ENCODE results near the gene SMC1B. TPM values are rescaled to one million over a fixed set of nuclear protein-coding genes. Genes with fewer than 3 reads are reported as not detected.

SMC1B gene
- total RNA-seq, 1 donor from 2014 or later, result not detected

DNA sequence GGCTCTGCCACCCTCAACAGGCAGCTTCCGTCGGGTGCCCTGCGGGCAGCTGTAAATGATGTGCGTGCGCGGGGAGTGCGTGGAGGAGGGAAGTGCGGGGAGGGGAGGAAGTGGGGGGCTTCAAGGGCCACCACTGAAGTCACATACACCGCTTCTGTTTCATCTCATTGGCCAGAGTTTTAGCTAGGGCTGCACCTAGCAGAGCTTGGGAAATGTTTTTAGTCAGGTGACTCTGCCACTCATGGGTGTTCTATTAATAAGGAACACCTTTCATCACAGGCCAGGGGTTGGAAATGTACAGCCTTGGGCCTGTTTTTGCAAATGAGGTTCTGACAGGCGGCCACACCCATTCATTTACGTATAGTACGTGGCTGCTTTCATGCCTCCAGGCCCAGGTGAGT, 89.1 kb downstream of the SMC1B start:
- TF ChIP-seq, protein P1, sequence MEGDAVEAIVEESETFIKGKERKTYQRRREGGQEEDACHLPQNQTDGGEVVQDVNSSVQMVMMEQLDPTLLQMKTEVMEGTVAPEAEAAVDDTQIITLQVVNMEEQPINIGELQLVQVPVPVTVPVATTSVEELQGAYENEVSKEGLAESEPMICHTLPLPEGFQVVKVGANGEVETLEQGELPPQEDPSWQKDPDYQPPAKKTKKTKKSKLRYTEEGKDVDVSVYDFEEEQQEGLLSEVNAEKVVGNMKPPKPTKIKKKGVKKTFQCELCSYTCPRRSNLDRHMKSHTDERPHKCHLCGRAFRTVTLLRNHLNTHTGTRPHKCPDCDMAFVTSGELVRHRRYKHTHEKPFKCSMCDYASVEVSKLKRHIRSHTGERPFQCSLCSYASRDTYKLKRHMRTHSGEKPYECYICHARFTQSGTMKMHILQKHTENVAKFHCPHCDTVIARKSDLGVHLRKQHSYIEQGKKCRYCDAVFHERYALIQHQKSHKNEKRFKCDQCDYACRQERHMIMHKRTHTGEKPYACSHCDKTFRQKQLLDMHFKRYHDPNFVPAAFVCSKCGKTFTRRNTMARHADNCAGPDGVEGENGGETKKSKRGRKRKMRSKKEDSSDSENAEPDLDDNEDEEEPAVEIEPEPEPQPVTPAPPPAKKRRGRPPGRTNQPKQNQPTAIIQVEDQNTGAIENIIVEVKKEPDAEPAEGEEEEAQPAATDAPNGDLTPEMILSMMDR (IDR thresholded peaks at IDR 0.05; ENCODE audit: insufficient read depth, low read length, severe bottlenecking), result no peak
- no peak for FAIRE-seq
- peaks cover 21% of the 10 kb centered on the region for H3K36me3 ChIP-seq (ENCODE audit: control insufficient read depth, insufficient read depth, low read length)
- DNase-seq (ENCODE audit: low read depth), result peak; percentile 25
- no peak overlapping the region for H3K4me3 ChIP-seq (ENCODE audit: low read depth, low read length)
- H3K27me3 ChIP-seq (ENCODE audit: control insufficient read depth, insufficient read depth, low read length), result no peaks in the 10 kb centered on the region

DNA sequence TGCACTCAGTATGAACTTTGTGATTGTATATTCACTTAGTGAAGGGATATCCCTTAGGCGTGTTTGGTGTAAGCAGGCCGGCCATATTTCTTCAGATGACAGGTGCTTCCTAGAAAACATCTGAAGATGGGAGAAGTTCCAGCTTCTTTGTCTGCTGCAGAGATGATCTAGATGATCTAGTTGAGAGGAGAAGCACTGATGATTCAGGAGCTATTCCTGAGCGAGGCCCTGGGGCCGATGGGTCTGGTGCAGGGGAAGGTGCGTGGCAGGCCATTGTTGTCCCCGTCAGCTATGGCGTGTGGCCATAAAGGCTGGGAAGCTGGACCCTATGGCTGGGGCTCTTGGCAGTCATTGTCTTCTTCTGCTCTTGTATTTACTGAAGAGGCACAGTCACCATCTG, 89.7 kb downstream of the SMC1B start:
- Histone ChIP-seq H3K27me3 (ENCODE audit: control insufficient read depth, insufficient read depth, low read length) (no peaks in the 10 kb centered on the region), H3K4me3 (ENCODE audit: low read depth, low read length) (no peak overlapping the region), H3K36me3 (ENCODE audit: control insufficient read depth, insufficient read depth, low read length) (peaks cover 21% of the 10 kb centered on the region)
- FAIRE-seq (no peak), DNase-seq (ENCODE audit: low read depth) (no peak)
- TF ChIP-seq, protein P1 (IDR thresholded peaks at IDR 0.05; ENCODE audit: insufficient read depth, low read length, severe bottlenecking), result no peak

DNA sequence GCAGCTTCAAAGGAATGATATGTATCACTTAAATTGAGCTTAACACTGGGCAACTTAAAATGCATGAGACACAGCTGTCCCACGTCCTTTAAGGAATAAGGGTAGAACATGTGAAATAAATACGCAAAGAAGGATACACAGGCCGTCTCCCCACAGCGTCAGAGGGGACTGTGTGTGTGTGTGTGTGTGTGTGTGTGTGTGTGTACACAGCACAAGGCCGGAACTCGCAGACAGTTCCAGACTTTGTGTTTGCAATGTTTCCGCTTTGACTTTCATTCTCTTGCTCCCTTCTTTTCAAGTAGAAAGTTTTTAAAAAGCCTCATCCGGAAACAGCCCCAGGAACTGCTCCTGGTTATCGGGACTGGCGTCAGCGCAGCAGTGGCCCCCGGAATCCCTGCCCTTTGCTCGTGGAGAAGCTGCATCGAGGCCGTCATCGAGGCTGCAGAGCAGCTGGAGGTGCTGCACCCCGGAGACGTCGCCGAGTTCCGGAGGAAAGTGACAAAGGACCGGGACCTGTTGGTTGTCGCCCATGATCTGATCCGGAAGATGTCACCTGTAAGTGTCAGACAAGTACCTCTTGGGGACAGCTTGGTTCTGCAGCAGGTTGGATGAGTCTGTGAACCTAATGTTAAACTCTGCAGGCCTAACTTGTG, 90.4 kb downstream of the SMC1B start:
- TF ChIP-seq, protein P1 (IDR thresholded peaks at IDR 0.05; ENCODE audit: insufficient read depth, low read length, severe bottlenecking), result no peak
- no peak overlapping the region for H3K4me3 ChIP-seq (ENCODE audit: low read depth, low read length)
- FAIRE-seq (no peak), DNase-seq (ENCODE audit: low read depth) (no peak)
- H3K27me3 ChIP-seq (ENCODE audit: control insufficient read depth, insufficient read depth, low read length), result no peaks in the 10 kb centered on the region
- peaks cover 21% of the 10 kb centered on the region for H3K36me3 ChIP-seq (ENCODE audit: control insufficient read depth, insufficient read depth, low read length)

DNA sequence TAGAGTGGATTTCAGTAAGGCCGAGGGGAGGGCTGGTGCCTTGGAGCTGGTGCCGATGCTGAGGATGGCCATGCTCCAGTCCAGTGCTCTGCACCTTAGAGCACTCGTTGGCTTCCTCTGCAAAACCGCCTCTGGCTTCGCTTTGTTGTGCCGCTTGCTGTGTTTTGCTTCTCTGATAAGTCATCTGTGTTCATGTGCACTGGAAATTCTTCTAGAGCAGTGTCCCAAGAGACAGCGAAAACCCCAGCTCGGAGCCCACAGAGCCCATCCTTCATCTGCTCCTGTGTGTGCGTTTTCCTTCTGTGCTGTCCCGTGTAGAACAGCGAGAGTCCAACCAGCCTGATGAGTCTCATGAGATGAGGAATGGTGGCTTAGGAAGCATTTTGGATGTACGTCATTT, 91.6 kb downstream of the SMC1B start:
- H3K27me3 ChIP-seq (ENCODE audit: control insufficient read depth, insufficient read depth, low read length), result no peaks in the 10 kb centered on the region
- no peak for FAIRE-seq
- no peak overlapping the region for H3K4me3 ChIP-seq (ENCODE audit: low read depth, low read length)
- TF ChIP-seq, protein P1 (IDR thresholded peaks at IDR 0.05; ENCODE audit: insufficient read depth, low read length, severe bottlenecking), result no peak
- no peak for DNase-seq (ENCODE audit: low read depth)
- peaks cover 16% of the 10 kb centered on the region for H3K36me3 ChIP-seq (ENCODE audit: control insufficient read depth, insufficient read depth, low read length)

DNA sequence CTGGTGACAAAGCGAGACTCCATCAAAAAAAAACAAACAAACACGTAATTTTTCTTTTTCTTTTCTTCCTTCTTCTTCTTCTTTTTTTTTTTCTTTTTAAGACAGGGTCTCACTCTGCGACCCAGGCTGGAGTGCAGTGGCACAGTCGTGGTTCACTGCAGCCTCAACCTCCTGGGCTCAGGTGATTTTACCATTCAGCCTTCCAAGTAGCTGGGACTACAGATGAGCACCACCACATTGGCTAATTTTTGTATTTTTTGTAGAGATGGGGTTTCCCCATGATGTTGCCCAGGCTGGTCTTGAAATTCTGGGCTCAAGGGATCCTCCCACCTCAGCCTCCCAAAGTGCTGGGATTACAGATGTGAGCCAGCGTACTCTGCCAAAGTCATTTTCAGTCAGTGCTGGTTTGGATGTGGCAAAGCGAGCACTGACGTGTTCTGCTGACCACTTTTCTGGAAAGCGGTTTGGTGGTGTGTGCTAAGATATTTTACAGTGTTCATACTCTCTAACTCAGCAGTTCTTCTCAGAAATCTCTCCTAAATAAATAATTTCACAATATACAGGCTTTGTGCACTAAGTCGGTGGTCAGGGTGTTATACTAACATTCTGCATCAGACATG, 92.9 kb downstream of the SMC1B start:
- DNase-seq (ENCODE audit: low read depth), result peak; percentile 10
- FAIRE-seq, result no peak
- no peaks in the 10 kb centered on the region for H3K27me3 ChIP-seq (ENCODE audit: control insufficient read depth, insufficient read depth, low read length)
- H3K4me3 ChIP-seq (ENCODE audit: low read depth, low read length), result no peak overlapping the region
- peaks cover 16% of the 10 kb centered on the region for H3K36me3 ChIP-seq (ENCODE audit: control insufficient read depth, insufficient read depth, low read length)
- TF ChIP-seq, protein P1 (IDR thresholded peaks at IDR 0.05; ENCODE audit: insufficient read depth, low read length, severe bottlenecking), result no peak

DNA sequence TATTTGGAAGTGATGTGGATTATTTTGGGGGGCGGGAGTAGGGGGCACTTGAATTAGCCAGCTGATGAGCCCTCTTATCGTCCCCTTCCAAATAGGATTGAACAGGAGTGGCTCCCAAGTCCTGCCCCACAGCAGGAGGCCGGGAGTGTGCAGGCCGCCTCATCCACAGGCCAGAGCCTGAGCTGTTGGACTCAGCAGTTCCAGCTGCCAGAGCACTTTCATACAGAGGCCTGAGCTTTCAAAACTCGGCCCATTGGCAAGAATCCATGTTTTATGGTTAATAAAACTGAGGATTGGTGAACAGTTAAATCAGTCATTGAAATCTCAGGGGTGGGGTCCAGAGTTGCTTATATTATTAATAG, 94.1 kb downstream of the SMC1B start:
- Histone ChIP-seq H3K27me3 (ENCODE audit: control insufficient read depth, insufficient read depth, low read length) (no peaks in the 10 kb centered on the region), H3K4me3 (ENCODE audit: low read depth, low read length) (no peak overlapping the region), H3K36me3 (ENCODE audit: control insufficient read depth, insufficient read depth, low read length) (peaks cover 15% of the 10 kb centered on the region)
- FAIRE-seq, result no peak
- DNase-seq (ENCODE audit: low read depth), result no peak
- TF ChIP-seq, protein P1 (IDR thresholded peaks at IDR 0.05; ENCODE audit: insufficient read depth, low read length, severe bottlenecking), result no peak

All from bronchial epithelial cell (primary cell).